Activated naive CD4-positive, alpha-beta T cell treated with anti-CD3 and anti-CD28 coated beads, Interleukin-2, amount 50 U/mL, for 16 hours (primary cell): ENCODE measurements around the gene DNAJB6.

Experiments
- DNase-seq: peaks from one replicate; pipeline ENCODE4 v3.0.0-alpha.2; 2020

The DNAJB6 gene

GRCh38 chr7:157336383-157337315 lies at the start of gene DNAJB6:
DNAJB6 (plus strand) TSS chr7:157337004; CDS start chr7:157358573, 21,569 bp downstream.
- peak; percentile 93 for DNase-seq

- no peak for DNase-seq
Measured at GRCh38 chr7:157291404-157292080, 45.3 kb upstream of the DNAJB6 start.

- DNase-seq = no peak
Measured at GRCh38 chr7:157292258-157292657, 44.5 kb upstream of the DNAJB6 start.

- DNase-seq = no peak
Measured at GRCh38 chr7:157292770-157293412, 43.9 kb upstream of the DNAJB6 start.

- no peak for DNase-seq
Measured at GRCh38 chr7:157293413-157293788, 43.4 kb upstream of the DNAJB6 start.

- no peak for DNase-seq
Measured at GRCh38 chr7:157294773-157295172, 42.0 kb upstream of the DNAJB6 start.

- no peak for DNase-seq
Measured at GRCh38 chr7:157295338-157295737, 41.5 kb upstream of the DNAJB6 start.

GRCh38 chr7:157297185-157297584 lies 39.6 kb upstream of the DNAJB6 start:
- DNase-seq = no peak

- no peak for DNase-seq
Measured at GRCh38 chr7:157299317-157299612, 37.5 kb upstream of the DNAJB6 start.

- DNase-seq = peak; percentile 36
Measured at GRCh38 chr7:157299613-157300368, 37.0 kb upstream of the DNAJB6 start.

- no peak for DNase-seq
Measured at GRCh38 chr7:157300369-157300825, 36.4 kb upstream of the DNAJB6 start.

- DNase-seq = no peak
Measured at GRCh38 chr7:157301610-157302120, 35.1 kb upstream of the DNAJB6 start.

- DNase-seq = no peak
Measured at GRCh38 chr7:157306846-157307838, 29.7 kb upstream of the DNAJB6 start.

- DNase-seq = no peak
Measured at GRCh38 chr7:157309988-157310668, 26.7 kb upstream of the DNAJB6 start.

GRCh38 chr7:157310676-157311185 lies 26.1 kb upstream of the DNAJB6 start:
- no peak for DNase-seq

- no peak for DNase-seq
Measured at GRCh38 chr7:157312941-157313340, 23.9 kb upstream of the DNAJB6 start.

GRCh38 chr7:157313645-157314044 lies 23.2 kb upstream of the DNAJB6 start:
- DNase-seq = no peak

- peak; percentile 17 for DNase-seq
Measured at GRCh38 chr7:157318015-157318706, 18.6 kb upstream of the DNAJB6 start.

GRCh38 chr7:157320608-157320980 lies 16.2 kb upstream of the DNAJB6 start:
- no peak for DNase-seq

GRCh38 chr7:157323401-157323800 lies 13.4 kb upstream of the DNAJB6 start:
- no peak for DNase-seq
